Astrocyte (in vitro differentiated cells and primary cell): ENCODE data around the gene LYRM4.

Experiments
- EZH2 ChIP-seq: IDR thresholded peaks from 2 replicates; pipeline ENCODE4 v1.6.1; 2012; ENCODE audit warnings: mild to moderate bottlenecking, low read length, inconsistent platforms; ENCODE audit not compliant: insufficient read depth
- TF ChIP-seq, protein P1 (sequence below): IDR thresholded peaks from 2 replicates; pipeline ENCODE4 v1.5.1; 2011; ENCODE audit warnings: low read depth, mild to moderate bottlenecking, inconsistent platforms, low read length, moderate library complexity; ENCODE audit not compliant: insufficient read depth

- TF ChIP-seq, protein P1, sequence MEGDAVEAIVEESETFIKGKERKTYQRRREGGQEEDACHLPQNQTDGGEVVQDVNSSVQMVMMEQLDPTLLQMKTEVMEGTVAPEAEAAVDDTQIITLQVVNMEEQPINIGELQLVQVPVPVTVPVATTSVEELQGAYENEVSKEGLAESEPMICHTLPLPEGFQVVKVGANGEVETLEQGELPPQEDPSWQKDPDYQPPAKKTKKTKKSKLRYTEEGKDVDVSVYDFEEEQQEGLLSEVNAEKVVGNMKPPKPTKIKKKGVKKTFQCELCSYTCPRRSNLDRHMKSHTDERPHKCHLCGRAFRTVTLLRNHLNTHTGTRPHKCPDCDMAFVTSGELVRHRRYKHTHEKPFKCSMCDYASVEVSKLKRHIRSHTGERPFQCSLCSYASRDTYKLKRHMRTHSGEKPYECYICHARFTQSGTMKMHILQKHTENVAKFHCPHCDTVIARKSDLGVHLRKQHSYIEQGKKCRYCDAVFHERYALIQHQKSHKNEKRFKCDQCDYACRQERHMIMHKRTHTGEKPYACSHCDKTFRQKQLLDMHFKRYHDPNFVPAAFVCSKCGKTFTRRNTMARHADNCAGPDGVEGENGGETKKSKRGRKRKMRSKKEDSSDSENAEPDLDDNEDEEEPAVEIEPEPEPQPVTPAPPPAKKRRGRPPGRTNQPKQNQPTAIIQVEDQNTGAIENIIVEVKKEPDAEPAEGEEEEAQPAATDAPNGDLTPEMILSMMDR, result no peak
- TF ChIP-seq EZH2, result no peak
These were observed 57.2 kb downstream of the LYRM4 start for GRCh38 chr6:5203546-5203945.
